ENCODE data around the gene CELF4.

GRCh38 chr18:37458697-37459096, 106.9 kb downstream of the CELF4 start:
- TF ChIP-seq EZH2 (IDR thresholded peaks at IDR 0.05; ENCODE audit: borderline replicate concordance, low read depth, low read length, severe bottlenecking) (no peak), CTCF (IDR thresholded peaks at IDR 0.05; ENCODE audit: borderline replicate concordance, extremely low read depth, low read length, poor library complexity, severe bottlenecking) (no peak)

Data from DND-41 (cell line).